A673 (cell line): ENCODE measurements around the gene ABHD8. TPM values are rescaled to one million over a fixed set of nuclear protein-coding genes. Genes with fewer than 3 reads are reported as not detected.

Source experiments
- BruUV-seq: library from RNA; stranded (reverse); fragments of 400-500 nt; replicated peaks from 2 replicates; lab custom pipeline; 2021; lab: Mats Ljungman, UMichigan
- CTCF ChIA-PET: fragments of 300-600 bp; sonication (Branson Sonifier 250); formaldehyde crosslinking; loops from one replicate; lab custom pipeline; 2022; ENCODE audit warnings: antibody characterized with exemption; lab: Charles Lee
- POLR2A ChIA-PET: fragments of 300-600 bp; sonication (Branson Sonifier 250); formaldehyde crosslinking; loops from one replicate; lab custom pipeline; 2022; ENCODE audit warnings: antibody characterized with exemption; ENCODE audit not compliant: low non-redundant PET; lab: Charles Lee
- DNase-seq: peaks from one replicate; pipeline ENCODE4 v3.0.0-alpha.2; 2015; ENCODE audit warnings: low spot score
- H3K27ac ChIP-seq: fragments of 200-600 bp; sonication (generic); 2 replicates; pipeline ENCODE4 v1.5.1; 2016; ENCODE audit warnings: mixed run types, low read depth, mild to moderate bottlenecking, mixed read lengths, antibody characterized with exemption, low read length; ENCODE audit not compliant: poor library complexity, severe bottlenecking
- H3K27me3 ChIP-seq: fragments of 200-600 bp; sonication (generic); replicated peaks from 2 replicates; pipeline ENCODE4 v1.6.1; 2017; ENCODE audit warnings: mixed run types, low read depth, mild to moderate bottlenecking, mixed read lengths, antibody characterized with exemption, low read length; ENCODE audit not compliant: insufficient read depth, poor library complexity
- H3K36me3 ChIP-seq: fragments of 200-600 bp; sonication (generic); 2 replicates; pipeline ENCODE4 v1.6.1; 2016; ENCODE audit warnings: mixed run types, mild to moderate bottlenecking, mixed read lengths, antibody characterized with exemption, low read length; ENCODE audit not compliant: insufficient read depth, poor library complexity, severe bottlenecking
- H3K4me1 ChIP-seq: fragments of 200-600 bp; sonication (generic); 2 replicates; pipeline ENCODE4 v1.6.1; 2017; ENCODE audit warnings: mixed run types, mild to moderate bottlenecking, mixed read lengths, antibody characterized with exemption, low read length; ENCODE audit not compliant: insufficient read depth, poor library complexity, severe bottlenecking
- H3K4me3 ChIP-seq: fragments of 200-600 bp; sonication (generic); 2 replicates; pipeline ENCODE4 v1.5.1; 2016; ENCODE audit warnings: low read depth, mixed run types, mild to moderate bottlenecking, mixed read lengths, low read length; ENCODE audit not compliant: poor library complexity, severe bottlenecking
- H3K9me3 ChIP-seq: fragments of 200-600 bp; sonication (generic); 2 replicates; pipeline ENCODE4 v1.6.1; 2016; ENCODE audit warnings: mixed run types, low read depth, mild to moderate bottlenecking, mixed read lengths, antibody characterized with exemption, low read length; ENCODE audit not compliant: poor library complexity, severe bottlenecking
- EZH2 ChIP-seq: fragments of 200-600 bp; sonication (generic); IDR thresholded peaks from 2 replicates; pipeline ENCODE4 v1.6.1; 2017; ENCODE audit warnings: borderline replicate concordance, low read depth, mild to moderate bottlenecking, mixed read lengths, antibody characterized with exemption, low read length; ENCODE audit not compliant: poor library complexity, severe bottlenecking
- intact Hi-C: fragments of 100-400 bp; cut with micrococcal nuclease; formaldehyde crosslinking; loops from one replicate; pipeline ENCODE4 v1.10.0; 2022; ENCODE audit not compliant: unreplicated experiment
- total RNA-seq: library from RNA; stranded (reverse); gene quantifications from 2 replicates; pipeline ENCODE4 v1.2.3, GENCODE V29; 2021
- TF ChIP-seq, protein P1 (sequence below): fragments of 300-800, 200-600 bp; sonication (generic); conservative IDR thresholded peaks from 2 replicates; pipeline ENCODE4 v1.5.1; 2017; ENCODE audit warnings: low read depth, mild to moderate bottlenecking, antibody characterized with exemption, low read length, moderate library complexity, mixed read lengths

Gene ABHD8
- total RNA-seq, 1 experiment from 2014 or later = 11.0 TPM

DNA sequence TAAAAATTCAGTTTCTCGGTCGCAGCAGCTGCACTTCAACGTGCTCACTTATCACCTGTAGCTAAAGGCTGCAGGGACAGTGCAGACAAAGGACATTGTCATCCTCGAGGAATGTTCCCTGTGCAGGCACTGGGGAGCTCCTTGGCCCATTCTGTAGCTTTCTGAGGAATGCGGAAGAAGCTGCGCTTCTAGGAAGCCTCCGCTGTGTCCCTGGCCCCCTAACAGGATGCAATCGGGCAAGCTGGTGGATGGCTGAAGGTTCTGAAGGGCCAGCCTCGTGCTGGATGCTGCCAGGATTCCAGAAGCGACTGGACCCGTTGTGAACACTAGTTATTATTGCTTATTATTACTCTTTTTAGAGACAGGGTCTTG lies 23.4 kb upstream of the ABHD8 start:
- Histone ChIP-seq H3K4me1 (no peaks in the 10 kb centered on the region), H3K36me3 (peaks cover 14% of the 10 kb centered on the region), H3K27me3 (no peaks in the 10 kb centered on the region), H3K4me3 (no peak overlapping the region), H3K27ac (no peak overlapping the region), H3K9me3 (no peaks in the 10 kb centered on the region)
- intact Hi-C loops = no loop called here
- no peak for DNase-seq
- ChIA-PET CTCF (no interaction called here), POLR2A (interaction anchor here (1.0 kb wide), 1 partner anchor 9 kb away, joined by 4 read pairs; no protein-coding TSS in a partner anchor)
- no TSS peak for BruUV-seq
- TF ChIP-seq EZH2 = no peak
- TF ChIP-seq, protein P1, sequence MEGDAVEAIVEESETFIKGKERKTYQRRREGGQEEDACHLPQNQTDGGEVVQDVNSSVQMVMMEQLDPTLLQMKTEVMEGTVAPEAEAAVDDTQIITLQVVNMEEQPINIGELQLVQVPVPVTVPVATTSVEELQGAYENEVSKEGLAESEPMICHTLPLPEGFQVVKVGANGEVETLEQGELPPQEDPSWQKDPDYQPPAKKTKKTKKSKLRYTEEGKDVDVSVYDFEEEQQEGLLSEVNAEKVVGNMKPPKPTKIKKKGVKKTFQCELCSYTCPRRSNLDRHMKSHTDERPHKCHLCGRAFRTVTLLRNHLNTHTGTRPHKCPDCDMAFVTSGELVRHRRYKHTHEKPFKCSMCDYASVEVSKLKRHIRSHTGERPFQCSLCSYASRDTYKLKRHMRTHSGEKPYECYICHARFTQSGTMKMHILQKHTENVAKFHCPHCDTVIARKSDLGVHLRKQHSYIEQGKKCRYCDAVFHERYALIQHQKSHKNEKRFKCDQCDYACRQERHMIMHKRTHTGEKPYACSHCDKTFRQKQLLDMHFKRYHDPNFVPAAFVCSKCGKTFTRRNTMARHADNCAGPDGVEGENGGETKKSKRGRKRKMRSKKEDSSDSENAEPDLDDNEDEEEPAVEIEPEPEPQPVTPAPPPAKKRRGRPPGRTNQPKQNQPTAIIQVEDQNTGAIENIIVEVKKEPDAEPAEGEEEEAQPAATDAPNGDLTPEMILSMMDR = no peak

DNA sequence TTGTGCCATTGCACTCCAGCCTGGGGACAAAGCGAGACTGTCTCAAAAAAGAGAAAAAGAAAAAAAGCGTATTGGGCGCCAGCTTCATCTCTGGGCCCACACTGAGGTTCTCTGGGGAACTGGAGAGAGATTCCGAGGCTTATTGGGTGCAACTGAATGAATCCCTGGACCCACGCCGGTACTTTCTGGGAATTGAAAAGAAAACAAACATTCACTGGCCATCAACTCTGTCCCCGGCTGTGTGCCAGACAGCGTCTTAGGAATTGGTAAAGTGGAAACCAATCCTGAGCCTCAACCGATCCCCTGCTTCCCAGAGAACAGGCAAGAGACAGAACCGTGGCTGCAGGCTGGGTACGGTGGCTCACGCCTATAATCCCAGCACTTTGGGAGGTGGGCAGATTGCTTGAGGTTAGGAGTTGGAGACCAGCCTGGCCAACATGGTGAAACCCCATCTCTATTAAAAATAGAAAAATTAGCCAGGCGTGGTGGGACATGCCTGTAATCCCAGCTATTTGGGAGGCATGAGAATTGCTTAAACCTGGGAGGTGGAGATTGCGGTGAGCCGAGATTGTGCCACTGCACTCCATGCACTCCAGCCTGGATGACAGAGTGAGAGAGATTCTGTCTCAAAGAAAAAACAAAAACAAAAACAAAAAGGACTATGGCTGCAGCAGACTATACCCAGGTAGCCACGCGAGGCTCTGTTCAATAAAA lies 22.8 kb upstream of the ABHD8 start:
- Histone ChIP-seq H3K4me1 (no peaks in the 10 kb centered on the region), H3K27me3 (no peaks in the 10 kb centered on the region), H3K9me3 (no peaks in the 10 kb centered on the region), H3K36me3 (peaks cover 14% of the 10 kb centered on the region), H3K4me3 (no peak overlapping the region), H3K27ac (no peak overlapping the region)
- no TSS peak for BruUV-seq
- DNase-seq = no peak
- CTCF ChIA-PET = no interaction called here
- intact Hi-C loops = no loop called here
- TF ChIP-seq, protein P1 = no peak
- no peak for TF ChIP-seq EZH2
- POLR2A ChIA-PET = interaction anchor here (1.0 kb wide), 1 partner anchor 10 kb away, joined by 4 read pairs; no protein-coding TSS in a partner anchor

DNA sequence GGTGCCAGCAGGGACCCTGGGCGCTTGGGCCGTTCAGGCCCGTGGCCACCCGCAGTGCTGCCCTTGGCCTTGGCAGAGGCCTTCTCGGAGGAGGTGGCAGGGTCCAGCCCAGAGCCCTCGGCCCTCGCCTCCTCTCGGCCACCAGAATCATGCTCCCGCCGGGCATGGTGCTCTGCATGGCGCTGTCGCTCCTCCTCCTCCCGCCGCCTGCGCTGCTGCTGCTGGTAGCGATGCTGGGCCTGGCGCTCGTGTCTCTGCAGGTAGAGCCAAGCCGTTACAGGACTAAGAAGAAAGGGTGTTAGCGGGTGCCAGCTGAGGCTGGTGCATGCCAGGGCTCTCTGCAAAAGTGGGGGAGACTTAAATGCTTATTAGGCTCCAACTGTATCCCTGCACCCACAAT lies 21.9 kb upstream of the ABHD8 start:
- Histone ChIP-seq H3K4me1 (no peaks in the 10 kb centered on the region), H3K4me3 (no peak overlapping the region), H3K27me3 (no peaks in the 10 kb centered on the region), H3K36me3 (peaks cover 17% of the 10 kb centered on the region), H3K9me3 (no peaks in the 10 kb centered on the region), H3K27ac (no peak overlapping the region)
- no peak for DNase-seq
- ChIA-PET POLR2A (no interaction called here), CTCF (no interaction called here)
- TF ChIP-seq, protein P1 = no peak
- intact Hi-C loops = no loop called here
- BruUV-seq = no TSS peak
